Measurements from ENCODE around the gene FGD2.

Gene FGD2

GRCh38 chr6:37033819-37034795, 28.7 kb downstream of the FGD2 start:
- TF ChIP-seq, protein P1, sequence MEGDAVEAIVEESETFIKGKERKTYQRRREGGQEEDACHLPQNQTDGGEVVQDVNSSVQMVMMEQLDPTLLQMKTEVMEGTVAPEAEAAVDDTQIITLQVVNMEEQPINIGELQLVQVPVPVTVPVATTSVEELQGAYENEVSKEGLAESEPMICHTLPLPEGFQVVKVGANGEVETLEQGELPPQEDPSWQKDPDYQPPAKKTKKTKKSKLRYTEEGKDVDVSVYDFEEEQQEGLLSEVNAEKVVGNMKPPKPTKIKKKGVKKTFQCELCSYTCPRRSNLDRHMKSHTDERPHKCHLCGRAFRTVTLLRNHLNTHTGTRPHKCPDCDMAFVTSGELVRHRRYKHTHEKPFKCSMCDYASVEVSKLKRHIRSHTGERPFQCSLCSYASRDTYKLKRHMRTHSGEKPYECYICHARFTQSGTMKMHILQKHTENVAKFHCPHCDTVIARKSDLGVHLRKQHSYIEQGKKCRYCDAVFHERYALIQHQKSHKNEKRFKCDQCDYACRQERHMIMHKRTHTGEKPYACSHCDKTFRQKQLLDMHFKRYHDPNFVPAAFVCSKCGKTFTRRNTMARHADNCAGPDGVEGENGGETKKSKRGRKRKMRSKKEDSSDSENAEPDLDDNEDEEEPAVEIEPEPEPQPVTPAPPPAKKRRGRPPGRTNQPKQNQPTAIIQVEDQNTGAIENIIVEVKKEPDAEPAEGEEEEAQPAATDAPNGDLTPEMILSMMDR (IDR thresholded peaks at IDR 0.05; ENCODE audit: insufficient read depth, low read length, poor library complexity, severe bottlenecking), result no peak
- H3K36me3 ChIP-seq (ENCODE audit: control insufficient read depth, insufficient read depth, low read length), result peaks cover 14% of the 10 kb centered on the region
- DNase-seq (ENCODE audit: extremely low read depth, insufficient read length), result no peak
- H3K27me3 ChIP-seq (replicated peaks; ENCODE audit: control insufficient read depth, insufficient read depth, low read length), result no peaks in the 10 kb centered on the region
- H3K4me3 ChIP-seq (replicated peaks; ENCODE audit: low read depth, low read length), result no peak overlapping the region

DNA sequence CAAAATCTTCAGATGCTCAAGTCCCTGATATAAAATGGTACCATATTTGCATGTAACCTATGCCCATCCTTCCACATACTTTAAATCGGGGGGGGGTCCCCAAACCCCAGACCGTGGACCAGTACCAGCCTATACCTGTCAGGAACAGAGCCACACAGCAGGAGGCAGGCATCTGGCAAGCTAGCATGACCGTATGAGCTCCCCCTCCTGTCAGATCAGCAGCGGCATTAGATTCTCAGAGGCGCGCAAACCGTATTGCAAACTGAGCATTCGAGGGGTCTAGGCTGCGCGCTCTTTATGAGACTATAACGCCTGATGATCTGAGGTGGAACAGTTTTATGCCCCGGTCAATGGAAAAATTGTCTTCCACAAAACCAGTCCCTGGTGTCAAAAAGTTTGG, 30.7 kb downstream of the FGD2 start:
- Histone ChIP-seq H3K4me3 (replicated peaks; ENCODE audit: low read depth, low read length) (no peak overlapping the region), H3K27me3 (replicated peaks; ENCODE audit: control insufficient read depth, insufficient read depth, low read length) (no peaks in the 10 kb centered on the region), H3K36me3 (ENCODE audit: control insufficient read depth, insufficient read depth, low read length) (peaks cover 10% of the 10 kb centered on the region)
- no peak for DNase-seq (ENCODE audit: extremely low read depth, insufficient read length)
- TF ChIP-seq, protein P1 (IDR thresholded peaks at IDR 0.05; ENCODE audit: insufficient read depth, low read length, poor library complexity, severe bottlenecking), result no peak

GRCh38 chr6:37038292-37039198, 33.1 kb downstream of the FGD2 start:
- Histone ChIP-seq H3K4me3 (replicated peaks; ENCODE audit: low read depth, low read length) (no peak overlapping the region), H3K36me3 (ENCODE audit: control insufficient read depth, insufficient read depth, low read length) (peaks cover 3% of the 10 kb centered on the region), H3K27me3 (replicated peaks; ENCODE audit: control insufficient read depth, insufficient read depth, low read length) (no peaks in the 10 kb centered on the region)
- DNase-seq (ENCODE audit: extremely low read depth, insufficient read length), result no peak
- TF ChIP-seq, protein P1 (IDR thresholded peaks at IDR 0.05; ENCODE audit: insufficient read depth, low read length, poor library complexity, severe bottlenecking), result no peak

DNA sequence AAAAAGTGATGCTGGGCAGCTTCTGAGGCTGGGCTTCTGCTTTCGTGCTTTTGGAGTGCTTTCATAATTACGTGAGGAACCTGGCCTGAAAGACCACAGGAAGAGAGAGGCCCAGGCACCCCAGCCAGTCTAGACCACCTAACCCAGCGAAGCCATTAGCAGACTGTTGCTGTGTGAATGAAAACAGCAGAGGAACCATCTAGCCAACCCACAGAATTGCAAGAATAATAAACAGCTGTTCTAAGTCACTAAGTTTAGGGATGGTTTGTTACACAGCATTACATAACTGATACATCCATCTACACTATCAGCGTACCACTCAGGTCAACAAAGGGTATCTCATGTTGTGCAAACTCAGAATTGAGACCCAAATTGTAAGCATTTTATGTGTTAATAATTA, 34.5 kb downstream of the FGD2 start:
- Histone ChIP-seq H3K4me3 (replicated peaks; ENCODE audit: low read depth, low read length) (no peak overlapping the region), H3K27me3 (replicated peaks; ENCODE audit: control insufficient read depth, insufficient read depth, low read length) (no peaks in the 10 kb centered on the region), H3K36me3 (ENCODE audit: control insufficient read depth, insufficient read depth, low read length) (no peaks in the 10 kb centered on the region; the same call in 1 of the 2 replicates)
- DNase-seq (ENCODE audit: extremely low read depth, insufficient read length), result no peak
- TF ChIP-seq, protein P1 (IDR thresholded peaks at IDR 0.05; ENCODE audit: insufficient read depth, low read length, poor library complexity, severe bottlenecking), result no peak

DNA sequence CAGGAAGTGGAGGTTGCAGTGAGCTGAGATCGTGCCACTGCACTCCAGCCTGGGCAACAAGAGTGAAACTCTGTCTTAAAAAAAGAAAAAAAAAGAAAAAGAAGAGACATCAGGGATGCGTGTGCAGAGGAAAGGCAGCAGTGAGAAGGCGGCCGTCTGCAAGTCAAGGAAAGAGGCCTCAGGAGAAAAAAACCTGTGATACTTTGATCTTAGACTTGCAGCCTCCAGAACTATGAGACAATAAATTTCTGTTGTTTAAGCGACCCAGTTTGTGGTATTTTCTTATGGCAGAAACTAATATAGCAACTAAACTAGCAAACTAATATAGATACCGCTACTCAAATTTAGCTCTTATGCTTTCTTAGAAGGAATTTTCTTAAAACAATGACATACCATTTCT, 36.1 kb downstream of the FGD2 start:
- TF ChIP-seq, protein P1 (IDR thresholded peaks at IDR 0.05; ENCODE audit: insufficient read depth, low read length, poor library complexity, severe bottlenecking), result no peak
- H3K4me3 ChIP-seq (replicated peaks; ENCODE audit: low read depth, low read length), result no peak overlapping the region
- no peak for DNase-seq (ENCODE audit: extremely low read depth, insufficient read length)
- no peaks in the 10 kb centered on the region for H3K27me3 ChIP-seq (replicated peaks; ENCODE audit: control insufficient read depth, insufficient read depth, low read length)
- H3K36me3 ChIP-seq (ENCODE audit: control insufficient read depth, insufficient read depth, low read length), result no peaks in the 10 kb centered on the region

Data from GM06990 (cell line).